Iris pigment epithelial cell (primary cell): ENCODE data around the gene FEM1C.
"Not testable (repeated sequence)": the region's sequence is repeated elsewhere in the genome, so short reads cannot be mapped to it uniquely, and the experiment has no call there.

Experiments used
- DNase-seq: peaks from one replicate; pipeline ENCODE4 v3.0.0-alpha.2; 2011; ENCODE audit warnings: low read depth

Gene FEM1C

DNA sequence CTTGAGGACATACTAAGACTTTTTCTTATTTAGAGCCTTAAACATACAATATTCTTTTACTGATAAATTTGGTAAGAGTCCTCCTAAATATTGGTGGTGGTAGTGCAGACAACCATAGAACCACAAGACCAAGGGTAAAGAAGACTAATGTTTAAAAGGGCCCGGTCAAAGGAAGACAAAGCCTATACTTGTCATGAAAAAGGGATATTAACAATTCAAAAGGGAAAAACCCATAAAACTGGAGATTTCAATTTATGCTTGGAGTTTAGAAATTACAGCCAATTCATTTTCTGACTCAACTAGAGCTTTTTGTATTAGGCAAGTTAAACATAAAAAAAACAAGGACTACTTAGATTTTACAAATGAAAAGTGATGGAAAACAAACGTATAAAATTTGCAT is 24.4 kb downstream of the FEM1C start:
- DNase-seq = no peak

GRCh38 chr5:115516372-115516771 is 28.2 kb downstream of the FEM1C start:
- DNase-seq = no peak

- no peak for DNase-seq
These were observed 30.4 kb downstream of the FEM1C start for GRCh38 chr5:115514220-115514619.

GRCh38 chr5:115511632-115512031 is 32.9 kb downstream of the FEM1C start:
- no peak for DNase-seq

GRCh38 chr5:115510145-115510645 is 34.4 kb downstream of the FEM1C start:
- no peak for DNase-seq

DNA sequence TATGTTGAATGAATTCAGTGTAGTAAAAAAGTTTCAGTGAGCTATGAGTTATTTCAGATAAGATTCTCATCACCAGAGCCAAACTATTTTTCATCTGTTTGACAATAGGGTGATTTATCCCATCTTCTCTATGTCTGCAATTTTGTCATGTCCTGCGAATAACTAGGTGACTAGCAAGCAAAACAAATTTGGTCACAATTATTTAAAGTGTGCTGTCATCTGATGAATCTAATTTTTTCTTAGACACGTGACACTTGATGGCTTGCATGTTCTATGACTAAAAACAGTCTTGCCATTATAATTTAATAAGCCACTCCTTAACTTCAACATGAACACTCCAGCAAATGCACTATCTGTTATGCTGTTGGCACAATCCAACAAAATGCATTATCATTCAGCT is 35.0 kb downstream of the FEM1C start:
- no peak for DNase-seq

GRCh38 chr5:115507681-115508080 is 36.9 kb downstream of the FEM1C start:
- peak; percentile 20 for DNase-seq

DNA sequence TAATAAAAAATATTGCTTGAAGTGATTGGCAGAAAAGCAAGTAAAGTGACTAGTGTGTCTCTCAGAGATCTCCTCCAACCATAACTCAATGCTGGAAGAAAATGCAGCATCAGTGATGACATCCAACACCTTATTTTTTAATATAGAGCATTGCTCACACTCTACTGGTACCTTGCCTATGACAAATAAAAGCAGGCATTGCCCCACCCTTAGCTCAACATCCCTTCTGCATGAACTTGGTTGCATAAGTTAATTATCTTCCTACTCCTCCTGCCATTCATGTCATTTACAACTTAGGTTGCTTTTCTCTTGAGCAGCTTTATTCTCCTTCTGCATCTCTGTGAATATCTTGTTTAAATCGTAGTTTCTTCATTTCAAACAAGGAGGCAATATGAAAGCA is 41.2 kb downstream of the FEM1C start:
- DNase-seq = no peak

- no peak for DNase-seq
These were observed 42.9 kb downstream of the FEM1C start for GRCh38 chr5:115501464-115502210.

DNA sequence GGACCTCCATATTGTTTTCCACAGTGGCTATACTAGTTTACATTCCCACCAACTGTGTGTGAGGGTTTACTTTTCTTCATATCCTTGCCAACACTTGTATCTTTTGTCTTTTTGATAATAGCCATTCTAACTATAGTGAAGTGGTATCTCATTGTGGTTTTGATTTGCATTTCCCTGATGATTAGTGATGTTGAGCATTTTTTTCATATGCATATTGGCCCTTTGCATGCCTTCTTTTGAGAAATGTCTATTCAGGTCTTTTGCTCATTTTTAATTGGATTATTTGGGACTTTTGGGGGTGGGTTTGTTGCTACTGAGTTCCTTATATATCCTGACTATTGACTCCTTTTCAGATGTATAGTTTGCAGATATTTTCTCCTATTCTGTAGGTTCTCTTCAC is 44.4 kb downstream of the FEM1C start:
- no peak for DNase-seq

DNA sequence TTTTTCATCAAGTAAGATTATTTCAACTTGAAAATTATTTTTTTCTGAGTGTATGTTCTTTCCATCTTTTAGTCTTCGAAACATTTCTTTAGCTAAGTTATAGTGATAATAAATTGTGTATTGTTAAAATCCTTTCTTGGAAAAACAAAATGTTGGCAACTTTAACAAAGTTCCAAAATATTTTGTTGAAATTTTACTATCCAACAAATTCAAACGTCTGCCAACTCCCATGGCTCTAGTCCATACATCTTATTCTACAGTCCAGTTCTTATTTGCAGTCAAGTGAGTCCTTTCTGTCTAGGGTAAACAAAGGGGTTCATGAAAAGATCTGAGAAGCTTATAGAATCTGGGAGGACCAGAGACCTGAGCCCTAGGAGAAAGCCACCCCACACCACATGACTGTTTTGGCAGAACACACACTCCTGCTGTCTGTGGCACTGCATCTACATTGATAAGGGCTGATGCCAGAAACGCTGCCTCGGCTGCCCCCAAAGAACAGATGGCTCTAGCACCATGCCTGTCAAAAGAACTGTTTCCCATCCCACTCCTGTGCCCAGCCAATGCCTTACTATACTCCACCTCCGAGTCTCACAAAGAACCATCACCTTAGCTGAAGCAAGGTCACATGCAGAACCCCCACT is 47.5 kb downstream of the FEM1C start:
- no peak for DNase-seq

DNA sequence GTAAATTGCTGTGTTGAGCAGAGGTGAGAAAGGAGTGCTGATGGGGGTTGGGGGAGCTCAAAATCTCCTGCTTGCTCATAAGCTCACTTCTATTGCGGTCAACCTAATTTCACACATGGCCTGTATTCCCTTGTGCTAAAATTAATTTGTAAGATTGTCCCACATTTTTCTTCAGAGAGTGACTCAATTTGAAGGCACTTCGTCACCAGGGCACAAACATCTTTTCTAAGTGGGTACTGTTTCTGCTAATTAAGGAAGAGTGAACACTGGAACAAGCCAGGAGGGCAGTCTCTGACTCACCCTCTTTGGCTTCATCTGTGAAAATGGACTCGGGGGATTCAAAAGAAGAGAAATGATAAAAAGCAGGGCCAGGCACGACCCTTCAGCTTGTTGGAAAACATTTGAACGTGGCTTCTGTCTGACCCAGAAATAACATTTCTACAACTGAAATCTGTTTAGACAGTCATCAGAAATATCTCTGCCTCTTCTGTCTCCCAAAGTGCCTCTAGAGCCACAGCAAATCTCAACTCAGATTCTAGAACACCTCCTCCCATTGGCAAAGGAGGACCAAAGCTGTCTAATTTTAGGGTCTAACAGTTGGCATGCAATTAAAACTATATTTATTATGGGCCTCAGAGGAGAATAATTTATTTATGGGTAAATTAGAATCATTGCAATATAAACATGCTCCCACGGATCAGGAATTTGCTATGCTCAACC is 49.8 kb downstream of the FEM1C start:
- DNase-seq = no peak

- no peak for DNase-seq
These were observed 54.0 kb downstream of the FEM1C start for GRCh38 chr5:115490596-115490995.

- DNase-seq = no peak
These were observed 54.8 kb downstream of the FEM1C start for GRCh38 chr5:115489733-115490132.

GRCh38 chr5:115487756-115488155 is 56.8 kb downstream of the FEM1C start:
- DNase-seq = no peak

DNA sequence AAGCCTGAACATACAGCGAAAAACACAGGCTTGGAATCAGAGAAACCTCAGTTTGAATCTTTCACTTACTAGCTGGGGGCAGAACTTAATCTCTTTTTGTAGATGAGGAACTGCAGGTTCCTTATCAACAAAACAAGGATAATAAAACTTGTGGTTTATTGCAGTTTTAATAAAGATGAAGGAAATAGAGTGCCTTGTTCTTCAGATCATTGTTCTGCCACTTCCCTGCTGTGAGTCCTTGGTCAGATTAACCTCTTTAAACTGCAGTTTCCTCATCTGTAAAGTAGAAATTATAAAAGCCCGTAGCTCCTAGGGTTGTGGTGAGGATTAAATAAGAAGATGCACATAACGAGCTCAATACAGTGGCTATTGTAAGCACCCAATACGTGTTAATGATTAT is 57.4 kb downstream of the FEM1C start:
- no peak for DNase-seq

DNA sequence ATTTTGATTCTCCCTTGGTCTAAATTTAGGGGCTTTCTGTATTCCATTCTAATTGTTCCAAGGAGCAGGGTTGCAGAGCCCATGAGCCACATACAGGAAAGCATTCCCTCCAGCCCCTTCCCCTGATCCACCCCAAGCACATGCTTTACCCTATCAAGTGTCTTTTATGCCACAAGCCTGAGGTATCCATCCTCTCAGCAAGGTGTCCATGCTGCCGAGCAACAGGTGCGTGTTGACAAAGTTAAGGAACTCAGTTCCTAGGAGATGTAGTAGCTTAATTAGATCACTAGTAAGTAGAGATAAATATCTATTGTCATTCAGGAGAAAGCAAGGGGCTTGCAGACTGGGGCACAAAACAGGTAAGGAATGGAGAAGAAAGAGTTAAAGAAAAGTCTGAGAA is 57.8 kb downstream of the FEM1C start:
- DNase-seq = no peak

DNA sequence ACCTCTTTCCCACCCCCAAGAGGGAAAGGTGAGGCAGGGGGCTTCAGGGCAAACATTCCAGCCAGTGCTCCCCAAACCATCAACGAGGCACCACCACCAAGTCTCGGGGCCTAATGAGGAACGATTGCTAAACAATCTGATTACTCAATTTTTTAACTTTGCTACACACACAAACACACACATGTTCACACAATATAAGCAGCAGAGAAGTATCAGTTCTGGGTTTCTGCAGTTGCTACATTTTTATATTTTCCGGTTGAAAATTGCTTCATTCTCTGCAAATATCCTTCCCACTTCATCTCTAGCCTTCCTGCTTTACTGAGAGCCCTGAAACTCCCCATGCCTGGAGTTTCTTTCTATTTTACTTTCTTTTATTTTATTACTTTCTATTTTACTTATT is 60.2 kb downstream of the FEM1C start:
- no peak for DNase-seq

- no peak for DNase-seq
These were observed 63.7 kb downstream of the FEM1C start for GRCh38 chr5:115480900-115481299.

GRCh38 chr5:115480271-115480670 is 64.3 kb downstream of the FEM1C start:
- no peak for DNase-seq

DNA sequence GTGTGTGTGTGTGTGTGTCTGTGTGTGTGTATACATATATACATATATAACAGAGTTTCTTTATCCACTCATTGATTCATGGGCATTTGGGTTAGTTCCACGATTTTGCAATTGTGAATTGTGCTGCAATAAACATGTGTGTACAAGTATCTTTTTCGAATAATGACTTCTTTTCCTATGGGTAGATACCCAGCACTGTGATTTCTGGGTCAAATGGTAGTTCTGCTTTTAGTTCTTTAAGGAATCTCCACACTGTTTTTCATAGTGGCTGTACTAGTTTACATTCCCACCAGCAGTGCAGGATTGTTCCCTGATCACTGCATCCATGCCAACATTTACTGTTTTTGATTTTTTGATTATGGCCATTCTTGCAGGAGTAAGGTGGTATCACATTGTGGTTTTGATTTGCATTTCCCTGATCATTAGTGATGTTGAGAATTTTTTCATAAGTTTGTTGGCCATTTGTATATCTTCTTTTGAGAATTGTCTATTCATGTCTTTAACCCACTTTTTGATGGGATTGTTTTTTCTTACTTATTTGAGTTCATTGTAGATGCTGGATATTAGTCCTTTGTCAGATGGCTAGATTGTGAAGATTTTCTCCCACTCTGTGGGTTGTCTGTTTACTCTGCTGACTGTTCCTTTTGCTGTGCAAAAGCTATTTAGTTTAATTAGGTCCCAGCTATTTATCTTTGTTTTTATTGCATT is 65.3 kb downstream of the FEM1C start:
- not testable (repeated sequence) for DNase-seq

DNA sequence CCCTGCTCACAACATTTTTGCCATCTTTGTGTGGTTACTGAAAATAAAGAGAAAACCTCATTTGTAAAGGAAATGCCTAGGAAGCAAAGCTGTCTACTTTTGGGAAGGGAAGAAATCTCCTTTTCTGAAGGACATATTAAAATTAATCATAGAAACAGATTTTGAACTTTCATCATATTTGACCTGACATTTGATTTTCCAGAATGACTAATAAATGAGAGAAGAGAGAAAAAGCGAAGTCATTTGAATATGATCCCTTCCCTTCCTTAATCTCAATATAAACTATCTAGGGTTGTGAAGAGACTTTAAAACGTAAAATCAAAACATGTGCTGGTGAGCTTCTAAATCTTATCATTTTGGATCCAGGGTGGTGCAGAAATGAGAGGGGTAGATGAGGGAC is 66.3 kb downstream of the FEM1C start:
- no peak for DNase-seq
